ENCODE data around the gene ZNF598. TPM values are rescaled to one million over a fixed set of nuclear protein-coding genes. Genes with fewer than 3 reads are reported as not detected.

The ZNF598 gene
- total and polyA plus RNA-seq, 2 of the 13 experiments (the other 11 are each of a cell fraction or from before 2014, with no cell fraction given): 13.5 to 14.2 TPM

- TF ChIP-seq ARID3A (IDR thresholded peaks at IDR 0.05; ENCODE audit: low read depth, low read length): no peak
- peak; percentile 84 for TF ChIP-seq THAP9 (CRISPR knock-in tag; IDR thresholded peaks at IDR 0.05; ENCODE audit: borderline replicate concordance)
- TF ChIP-seq TRAFD1 (CRISPR knock-in tag; IDR thresholded peaks at IDR 0.05; ENCODE audit: borderline replicate concordance): no peak
- TF ChIP-seq MAF1 (CRISPR knock-in tag; IDR thresholded peaks at IDR 0.05; ENCODE audit: borderline replicate concordance): 0 out of 2 replicates have a peak, but pooled peaks have one; percentile 81
- TF ChIP-seq, protein P1, sequence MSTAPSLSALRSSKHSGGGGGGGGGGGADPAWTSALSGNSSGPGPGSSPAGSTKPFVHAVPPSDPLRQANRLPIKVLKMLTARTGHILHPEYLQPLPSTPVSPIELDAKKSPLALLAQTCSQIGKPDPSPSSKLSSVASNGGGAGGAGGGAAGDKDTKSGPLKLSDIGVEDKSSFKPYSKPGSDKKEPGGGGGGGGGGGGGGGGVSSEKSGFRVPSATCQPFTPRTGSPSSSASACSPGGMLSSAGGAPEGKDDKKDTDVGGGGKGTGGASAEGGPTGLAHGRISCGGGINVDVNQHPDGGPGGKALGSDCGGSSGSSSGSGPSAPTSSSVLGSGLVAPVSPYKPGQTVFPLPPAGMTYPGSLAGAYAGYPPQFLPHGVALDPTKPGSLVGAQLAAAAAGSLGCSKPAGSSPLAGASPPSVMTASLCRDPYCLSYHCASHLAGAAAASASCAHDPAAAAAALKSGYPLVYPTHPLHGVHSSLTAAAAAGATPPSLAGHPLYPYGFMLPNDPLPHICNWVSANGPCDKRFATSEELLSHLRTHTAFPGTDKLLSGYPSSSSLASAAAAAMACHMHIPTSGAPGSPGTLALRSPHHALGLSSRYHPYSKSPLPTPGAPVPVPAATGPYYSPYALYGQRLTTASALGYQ (CRISPR knock-in tag; IDR thresholded peaks at IDR 0.05): peak; percentile 66; the same call in 1 of the 2 replicates
- TF ChIP-seq HDAC1 (CRISPR knock-in tag; IDR thresholded peaks at IDR 0.05): peak; percentile 87
- TF ChIP-seq HNF1A (IDR thresholded peaks at IDR 0.05; ENCODE audit: low read depth): no peak
- peak; percentile 40; the same call in 1 of the 2 replicates for TF ChIP-seq HNF1A (CRISPR knock-in tag; IDR thresholded peaks at IDR 0.05; ENCODE audit: borderline replicate concordance)
- 0 out of 2 replicates have a peak, but pooled peaks have one; percentile 17 for TF ChIP-seq PPARG (CRISPR knock-in tag; conservative IDR thresholded peaks at IDR 0.05)
Observed at GRCh38 chr16:1964506-1965395, 44.9 kb downstream of the ZNF598 start, which contains the start of gene RPS2 (continued).

All from HepG2 (cell line).